ENCODE measurements around the gene RANBP3L.

GRCh38 chr5:36301858-36302603 is at the start of gene RANBP3L:
- no peak for TF ChIP-seq CTCF (IDR thresholded peaks at IDR 0.05)
- no peak for TF ChIP-seq EZH2phosphoT487 (IDR thresholded peaks at IDR 0.05)
